ENCODE data around the gene C14orf119.

DNA sequence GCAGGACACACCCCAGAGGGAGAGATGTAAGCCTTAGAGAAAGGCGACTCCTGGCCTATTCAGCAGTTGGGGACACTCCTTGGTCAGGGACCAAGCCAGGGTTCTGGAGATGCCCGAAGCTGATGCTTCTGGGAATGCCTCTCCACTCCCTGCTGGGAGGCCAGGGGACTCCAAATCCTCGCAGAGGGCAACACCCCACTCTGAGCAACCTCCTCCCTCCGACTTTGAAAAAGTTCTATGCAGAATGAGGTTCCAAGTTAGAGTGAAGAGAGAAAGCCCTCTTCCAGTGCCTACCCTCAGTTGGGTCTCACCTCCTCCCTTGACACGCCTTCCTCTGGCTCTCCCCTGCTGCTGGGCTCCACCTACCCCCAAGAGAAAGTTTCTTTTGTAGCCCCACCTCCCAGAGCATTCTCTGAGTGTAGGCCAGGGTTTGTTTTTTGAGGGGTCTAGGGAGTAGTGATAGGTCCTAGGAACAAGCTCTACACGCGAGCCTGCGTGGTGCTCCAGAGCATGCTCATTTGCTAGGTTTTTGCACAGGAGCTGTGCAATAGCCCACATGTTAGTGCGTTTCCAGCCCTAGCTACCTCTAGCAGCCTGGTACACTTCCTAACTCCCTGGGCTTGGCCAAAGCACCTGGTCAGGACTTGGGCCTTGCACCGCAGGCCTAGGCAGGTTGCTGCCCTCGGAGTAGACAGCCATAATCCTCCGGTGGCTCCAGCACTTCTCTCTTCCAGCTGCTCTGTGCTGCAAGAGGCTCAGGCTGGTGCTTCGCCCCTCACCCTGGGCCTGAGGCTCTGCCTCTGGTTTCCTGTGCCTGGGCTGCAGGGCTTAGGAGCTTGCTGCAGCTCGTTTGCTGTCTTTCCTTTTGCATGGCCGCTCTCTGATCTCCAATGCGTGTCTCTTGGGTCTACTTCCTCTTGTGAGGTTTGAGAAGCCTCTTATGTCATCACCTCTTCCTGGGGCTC, 24.3 kb downstream of the C14orf119 start:
- TF ChIP-seq EZH2phosphoT487 (conservative IDR thresholded peaks at IDR 0.05; ENCODE audit: low read length): no peak
- TF ChIP-seq, protein P1, sequence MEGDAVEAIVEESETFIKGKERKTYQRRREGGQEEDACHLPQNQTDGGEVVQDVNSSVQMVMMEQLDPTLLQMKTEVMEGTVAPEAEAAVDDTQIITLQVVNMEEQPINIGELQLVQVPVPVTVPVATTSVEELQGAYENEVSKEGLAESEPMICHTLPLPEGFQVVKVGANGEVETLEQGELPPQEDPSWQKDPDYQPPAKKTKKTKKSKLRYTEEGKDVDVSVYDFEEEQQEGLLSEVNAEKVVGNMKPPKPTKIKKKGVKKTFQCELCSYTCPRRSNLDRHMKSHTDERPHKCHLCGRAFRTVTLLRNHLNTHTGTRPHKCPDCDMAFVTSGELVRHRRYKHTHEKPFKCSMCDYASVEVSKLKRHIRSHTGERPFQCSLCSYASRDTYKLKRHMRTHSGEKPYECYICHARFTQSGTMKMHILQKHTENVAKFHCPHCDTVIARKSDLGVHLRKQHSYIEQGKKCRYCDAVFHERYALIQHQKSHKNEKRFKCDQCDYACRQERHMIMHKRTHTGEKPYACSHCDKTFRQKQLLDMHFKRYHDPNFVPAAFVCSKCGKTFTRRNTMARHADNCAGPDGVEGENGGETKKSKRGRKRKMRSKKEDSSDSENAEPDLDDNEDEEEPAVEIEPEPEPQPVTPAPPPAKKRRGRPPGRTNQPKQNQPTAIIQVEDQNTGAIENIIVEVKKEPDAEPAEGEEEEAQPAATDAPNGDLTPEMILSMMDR (IDR thresholded peaks at IDR 0.05; ENCODE audit: insufficient read depth, low read length, poor library complexity, severe bottlenecking): no peak

Measured in SU-DHL-6 (cell line).